Breast epithelium (tissue), 3 donors: ENCODE data around the gene BRPF3.

Experiments used
- POLR2AphosphoS5 ChIP-seq, 3 donors: sonication (generic); formaldehyde crosslinking; IDR thresholded peaks; one replicate each; pipeline ENCODE4 v1.6.1; 2017; ENCODE audit warnings: antibody characterized with exemption in 3 of 3
- TF ChIP-seq, protein P1 (sequence below), 3 donors: fragments of 450-650 bp; IDR thresholded peaks; one replicate each; pipeline ENCODE4 v1.5.1; 2016 to 2017; ENCODE audit warnings: antibody characterized with exemption in 3 of 3, mild to moderate bottlenecking in 3 of 3, moderate library complexity in 3 of 3

DNA sequence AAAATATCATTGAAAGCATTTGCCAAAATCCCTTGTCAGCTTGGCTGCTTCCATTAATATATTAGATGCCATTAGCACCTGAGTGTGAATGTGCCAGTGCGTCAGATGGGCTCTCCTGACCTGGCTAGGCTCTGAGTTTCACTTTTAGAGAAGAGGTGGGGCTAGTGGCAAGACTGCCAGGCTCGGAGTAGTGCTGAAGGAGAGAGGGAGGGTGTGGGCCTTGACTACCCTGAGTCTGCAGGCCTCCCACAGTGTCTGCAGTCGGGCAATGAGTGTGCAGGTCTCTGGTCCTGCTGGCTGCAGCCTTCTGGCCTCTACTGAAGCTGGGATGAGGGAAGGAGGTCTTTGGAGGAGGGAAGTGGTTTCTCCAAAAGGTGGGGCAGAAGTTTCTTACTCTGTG is 38.8 kb downstream of the BRPF3 start:
- TF ChIP-seq, protein P1, sequence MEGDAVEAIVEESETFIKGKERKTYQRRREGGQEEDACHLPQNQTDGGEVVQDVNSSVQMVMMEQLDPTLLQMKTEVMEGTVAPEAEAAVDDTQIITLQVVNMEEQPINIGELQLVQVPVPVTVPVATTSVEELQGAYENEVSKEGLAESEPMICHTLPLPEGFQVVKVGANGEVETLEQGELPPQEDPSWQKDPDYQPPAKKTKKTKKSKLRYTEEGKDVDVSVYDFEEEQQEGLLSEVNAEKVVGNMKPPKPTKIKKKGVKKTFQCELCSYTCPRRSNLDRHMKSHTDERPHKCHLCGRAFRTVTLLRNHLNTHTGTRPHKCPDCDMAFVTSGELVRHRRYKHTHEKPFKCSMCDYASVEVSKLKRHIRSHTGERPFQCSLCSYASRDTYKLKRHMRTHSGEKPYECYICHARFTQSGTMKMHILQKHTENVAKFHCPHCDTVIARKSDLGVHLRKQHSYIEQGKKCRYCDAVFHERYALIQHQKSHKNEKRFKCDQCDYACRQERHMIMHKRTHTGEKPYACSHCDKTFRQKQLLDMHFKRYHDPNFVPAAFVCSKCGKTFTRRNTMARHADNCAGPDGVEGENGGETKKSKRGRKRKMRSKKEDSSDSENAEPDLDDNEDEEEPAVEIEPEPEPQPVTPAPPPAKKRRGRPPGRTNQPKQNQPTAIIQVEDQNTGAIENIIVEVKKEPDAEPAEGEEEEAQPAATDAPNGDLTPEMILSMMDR (IDR thresholded peaks at IDR 0.05): no peak
- TF ChIP-seq POLR2AphosphoS5 (IDR thresholded peaks at IDR 0.05): no peak
